ENCODE results near the gene EFHB. TPM values are rescaled to one million over a fixed set of nuclear protein-coding genes. Genes with fewer than 3 reads are reported as not detected.

The EFHB gene
- total RNA-seq, 4 donors from 2014 or later = 0.50 to 3.7 (median 0.84) TPM; not detected in 1

GRCh38 chr3:19920401-19921080 is 13.5 kb downstream of the EFHB start:
- TF ChIP-seq POLR2A (IDR thresholded peaks at IDR 0.05; ENCODE audit: low read depth) = no peak
- no peak for TF ChIP-seq POLR2AphosphoS5 (IDR thresholded peaks at IDR 0.05)
- no peak for TF ChIP-seq EP300 (IDR thresholded peaks at IDR 0.05)
- TF ChIP-seq, protein P1, sequence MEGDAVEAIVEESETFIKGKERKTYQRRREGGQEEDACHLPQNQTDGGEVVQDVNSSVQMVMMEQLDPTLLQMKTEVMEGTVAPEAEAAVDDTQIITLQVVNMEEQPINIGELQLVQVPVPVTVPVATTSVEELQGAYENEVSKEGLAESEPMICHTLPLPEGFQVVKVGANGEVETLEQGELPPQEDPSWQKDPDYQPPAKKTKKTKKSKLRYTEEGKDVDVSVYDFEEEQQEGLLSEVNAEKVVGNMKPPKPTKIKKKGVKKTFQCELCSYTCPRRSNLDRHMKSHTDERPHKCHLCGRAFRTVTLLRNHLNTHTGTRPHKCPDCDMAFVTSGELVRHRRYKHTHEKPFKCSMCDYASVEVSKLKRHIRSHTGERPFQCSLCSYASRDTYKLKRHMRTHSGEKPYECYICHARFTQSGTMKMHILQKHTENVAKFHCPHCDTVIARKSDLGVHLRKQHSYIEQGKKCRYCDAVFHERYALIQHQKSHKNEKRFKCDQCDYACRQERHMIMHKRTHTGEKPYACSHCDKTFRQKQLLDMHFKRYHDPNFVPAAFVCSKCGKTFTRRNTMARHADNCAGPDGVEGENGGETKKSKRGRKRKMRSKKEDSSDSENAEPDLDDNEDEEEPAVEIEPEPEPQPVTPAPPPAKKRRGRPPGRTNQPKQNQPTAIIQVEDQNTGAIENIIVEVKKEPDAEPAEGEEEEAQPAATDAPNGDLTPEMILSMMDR (IDR thresholded peaks at IDR 0.05) = no peak
- no peaks in the 10 kb centered on the region for H3K9me3 ChIP-seq
- H3K4me1 ChIP-seq = no peaks in the 10 kb centered on the region
- DNase-seq (ENCODE audit: extremely low spot score) = no peak
- H3K36me3 ChIP-seq = no peaks in the 10 kb centered on the region
- H3K4me3 ChIP-seq = no peak overlapping the region
- WGBS = 82% methylated on average over 4 of the region's 4 CpGs
- H3K27ac ChIP-seq (replicated peaks in 1 of 4) = no peak overlapping the region
- intact Hi-C loops (cut with DNase I) = no loop called here
- no peaks in the 10 kb centered on the region for H3K27me3 ChIP-seq

DNA sequence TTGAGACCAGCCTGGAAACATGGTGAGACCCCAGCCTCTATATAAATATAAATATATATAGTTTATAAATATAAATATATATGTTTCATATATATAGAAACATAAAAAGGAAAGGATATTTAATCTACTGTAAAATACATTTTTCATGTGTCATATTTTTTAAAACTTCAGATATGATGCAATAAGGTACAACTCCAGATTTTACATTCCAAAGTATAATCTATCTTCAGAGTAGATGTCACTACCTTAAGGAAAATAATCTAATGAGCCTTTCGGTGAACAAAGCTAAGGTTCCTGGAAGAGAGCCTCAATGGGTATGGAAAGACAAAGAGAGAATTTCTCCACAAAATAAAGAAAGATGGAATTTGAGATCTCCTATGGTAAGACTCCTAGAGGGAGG is 16.9 kb downstream of the EFHB start:
- intact Hi-C loops (cut with DNase I) = no loop called here
- H3K27ac ChIP-seq (replicated peaks in 1 of 4) = no peak overlapping the region
- H3K4me3 ChIP-seq = no peak overlapping the region
- peaks cover 0 to 8% (median 4%) of the 10 kb centered on the region in 4 donors for H3K9me3 ChIP-seq
- H3K4me1 ChIP-seq = no peaks in the 10 kb centered on the region
- no peaks in the 10 kb centered on the region for H3K27me3 ChIP-seq
- no peak for DNase-seq (ENCODE audit: extremely low spot score)
- H3K36me3 ChIP-seq = no peaks in the 10 kb centered on the region
- 91% methylated on average over 1 of the region's 1 CpG for WGBS
- TF ChIP-seq, protein P1 (IDR thresholded peaks at IDR 0.05) = no peak
- TF ChIP-seq POLR2AphosphoS5 (IDR thresholded peaks at IDR 0.05) (no peak), EP300 (IDR thresholded peaks at IDR 0.05) (no peak), POLR2A (IDR thresholded peaks at IDR 0.05; ENCODE audit: low read depth) (no peak)

GRCh38 chr3:19911452-19911851 is 22.6 kb downstream of the EFHB start:
- peaks cover 0 to 21% (median 4%) of the 10 kb centered on the region in 4 donors for H3K9me3 ChIP-seq
- TF ChIP-seq POLR2AphosphoS5 (IDR thresholded peaks at IDR 0.05) (no peak), EP300 (IDR thresholded peaks at IDR 0.05) (no peak), POLR2A (IDR thresholded peaks at IDR 0.05; ENCODE audit: low read depth) (no peak)
- TF ChIP-seq, protein P1 (IDR thresholded peaks at IDR 0.05) = no peak
- H3K4me1 ChIP-seq = no peaks in the 10 kb centered on the region
- no peaks in the 10 kb centered on the region for H3K27me3 ChIP-seq
- no peak overlapping the region for H3K4me3 ChIP-seq
- H3K27ac ChIP-seq (replicated peaks in 1 of 4) = no peak overlapping the region
- intact Hi-C loops (cut with DNase I) = no loop called here
- no peak for DNase-seq (ENCODE audit: extremely low spot score)
- no peaks in the 10 kb centered on the region for H3K36me3 ChIP-seq

GRCh38 chr3:19907523-19907922 is 26.5 kb downstream of the EFHB start:
- no peak for DNase-seq (ENCODE audit: extremely low spot score)
- TF ChIP-seq, protein P1 (IDR thresholded peaks at IDR 0.05) = no peak
- no peak for TF ChIP-seq POLR2AphosphoS5 (IDR thresholded peaks at IDR 0.05)
- TF ChIP-seq EP300 (IDR thresholded peaks at IDR 0.05) = no peak
- TF ChIP-seq POLR2A (IDR thresholded peaks at IDR 0.05; ENCODE audit: low read depth) = no peak
- Histone ChIP-seq H3K27ac (replicated peaks in 1 of 4) (no peak overlapping the region), H3K4me3 (no peak overlapping the region), H3K27me3 (no peaks in the 10 kb centered on the region), H3K4me1 (no peaks in the 10 kb centered on the region), H3K36me3 (no peaks in the 10 kb centered on the region), H3K9me3 (peaks cover 0 to 15% (median 0%) of the 10 kb centered on the region in 4 donors)
- intact Hi-C loops (cut with DNase I) = no loop called here
- 89% methylated on average over 3 of the region's 3 CpGs for WGBS

DNA sequence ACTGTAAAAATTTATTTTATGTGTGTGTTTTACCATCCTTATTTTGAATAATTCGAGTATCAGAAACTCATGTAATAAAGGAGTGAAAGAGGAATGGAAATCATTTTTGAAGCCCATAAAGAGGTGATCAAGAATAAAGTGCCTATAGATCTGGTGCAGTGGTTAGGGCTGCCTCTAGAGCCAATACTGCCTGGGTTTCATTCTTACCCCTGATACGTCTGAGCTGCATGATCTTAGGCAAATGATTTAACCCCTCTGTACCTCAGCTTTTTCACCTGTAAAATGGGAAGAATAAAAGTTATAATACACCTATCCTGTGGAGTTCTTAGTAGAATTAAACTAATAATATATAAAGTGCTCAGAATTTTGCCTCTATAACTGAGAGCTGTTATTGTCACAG is 30.4 kb downstream of the EFHB start:
- WGBS = 85% methylated on average over 2 of the region's 2 CpGs
- no peaks in the 10 kb centered on the region for H3K27me3 ChIP-seq
- intact Hi-C loops (cut with DNase I) = no loop called here

More for the DNA sequence above, 30.4 kb downstream of the EFHB start:
- Histone ChIP-seq H3K36me3 (no peaks in the 10 kb centered on the region), H3K4me1 (no peaks in the 10 kb centered on the region), H3K27ac (replicated peaks in 1 of 4) (no peak overlapping the region), H3K9me3 (no peaks in the 10 kb centered on the region), H3K4me3 (no peak overlapping the region)
- TF ChIP-seq POLR2AphosphoS5 (IDR thresholded peaks at IDR 0.05) (no peak), EP300 (IDR thresholded peaks at IDR 0.05) (no peak), POLR2A (IDR thresholded peaks at IDR 0.05; ENCODE audit: low read depth) (no peak)
- TF ChIP-seq, protein P1 (IDR thresholded peaks at IDR 0.05) = no peak
- DNase-seq (ENCODE audit: extremely low spot score) = no peak

All from esophagus muscularis mucosa (tissue), 4 donors.